WTC11 (cell line): ENCODE data around the gene DDO. TPM values are rescaled to one million over a fixed set of nuclear protein-coding genes. Genes with fewer than 3 reads are reported as not detected.

ENCODE experiments used
- ATAC-seq: fragments of 200-7000 bp; cut with Tn5 transposase; 2 replicates; pipeline ENCODE4 v1.10.0; 2021; ENCODE audit warnings: mild to moderate bottlenecking, moderate library complexity
- CTCF ChIA-PET: fragments of 300-600 bp; sonication (Branson Sonifier 250); formaldehyde crosslinking; loops from one replicate; lab custom pipeline; 2021; ENCODE audit warnings: antibody characterized with exemption; lab: Charles Lee
- POLR2A ChIA-PET: fragments of 350-600 bp; sonication (Branson Sonifier 250); formaldehyde crosslinking; loops from one replicate; lab custom pipeline; 2021; ENCODE audit warnings: antibody characterized with exemption; lab: Charles Lee
- DNase-seq: peaks from one replicate; pipeline ENCODE4 v3.0.0; 2021; ENCODE audit warnings: low spot score
- H3K27ac Mint-ChIP-seq: 2 replicates; pipeline ENCODE4 v1.8.0; 2021; ENCODE audit warnings: mixed read lengths
- H3K27me3 Mint-ChIP-seq: 2 replicates; pipeline ENCODE4 v1.8.0; 2021; ENCODE audit warnings: low read depth, mild to moderate bottlenecking, moderate library complexity, mixed read lengths
- H3K36me3 Mint-ChIP-seq: 2 replicates; pipeline ENCODE4 v1.8.0; 2021; ENCODE audit warnings: mixed read lengths
- H3K4me1 Mint-ChIP-seq: 2 replicates; pipeline ENCODE4 v1.8.0; 2022; ENCODE audit warnings: mixed read lengths
- H3K4me3 Mint-ChIP-seq: 2 replicates; pipeline ENCODE4 v1.8.0; 2021; ENCODE audit warnings: mild to moderate bottlenecking, moderate library complexity, mixed read lengths
- H3K9me3 Mint-ChIP-seq: 2 replicates; pipeline ENCODE4 v1.8.0; 2021; ENCODE audit warnings: mixed read lengths
- ELF4 ChIP-seq: sonication (generic); formaldehyde crosslinking; IDR thresholded peaks from 2 replicates; pipeline ENCODE4 v1.8.1; 2022; ENCODE audit warnings: low read depth, mild to moderate bottlenecking, moderate library complexity, missing genetic modification reagents
- FOXK1 ChIP-seq: sonication (generic); formaldehyde crosslinking; IDR thresholded peaks from 2 replicates; pipeline ENCODE4 v1.8.0; 2022; ENCODE audit warnings: mild to moderate bottlenecking, moderate library complexity, missing genetic modification reagents
- JUN ChIP-seq: sonication (generic); formaldehyde crosslinking; IDR thresholded peaks from 2 replicates; pipeline ENCODE4 v1.8.0; 2023; ENCODE audit warnings: mild to moderate bottlenecking, missing genetic modification reagents
- TCF7 ChIP-seq: sonication (generic); formaldehyde crosslinking; IDR thresholded peaks from 2 replicates; pipeline ENCODE4 v1.8.0; 2022; ENCODE audit warnings: mild to moderate bottlenecking, low read depth, missing genetic modification reagents, moderate library complexity
- TP53 ChIP-seq: sonication (generic); formaldehyde crosslinking; IDR thresholded peaks from 2 replicates; pipeline ENCODE4 v1.8.1; 2023; ENCODE audit warnings: mild to moderate bottlenecking, missing genetic modification reagents
- ZNF219 ChIP-seq: sonication (generic); formaldehyde crosslinking; IDR thresholded peaks from 2 replicates; pipeline ENCODE4 v1.8.0; 2023; ENCODE audit warnings: missing genetic modification reagents, mild to moderate bottlenecking, borderline replicate concordance
- ZNF423 ChIP-seq: fragments of 250-450 bp; sonication (Bioruptor Pico); IDR thresholded peaks from 2 replicates; pipeline ENCODE4 v2.1.2; 2022; ENCODE audit warnings: mild to moderate bottlenecking, moderate library complexity
- total RNA-seq: library from RNA; stranded (reverse); gene quantifications from 3 replicates; pipeline ENCODE4 v1.2.3, GENCODE V29; 2021
- TF ChIP-seq, protein P1 (sequence below): sonication (generic); formaldehyde crosslinking; IDR thresholded peaks from 2 replicates; pipeline ENCODE4 v1.8.0; 2022; ENCODE audit warnings: missing genetic modification reagents
- TF ChIP-seq, protein P2 (sequence below): sonication (generic); formaldehyde crosslinking; IDR thresholded peaks from 2 replicates; pipeline ENCODE4 v1.8.1; 2022; ENCODE audit warnings: mild to moderate bottlenecking, moderate library complexity, missing genetic modification reagents
- TF ChIP-seq, protein P3 (sequence below): sonication (generic); formaldehyde crosslinking; IDR thresholded peaks from 2 replicates; pipeline ENCODE4 v1.8.1; 2023; ENCODE audit warnings: mild to moderate bottlenecking, missing genetic modification reagents, borderline replicate concordance

DDO gene
- total RNA-seq, 1 experiment from 2014 or later = not detected

DNA sequence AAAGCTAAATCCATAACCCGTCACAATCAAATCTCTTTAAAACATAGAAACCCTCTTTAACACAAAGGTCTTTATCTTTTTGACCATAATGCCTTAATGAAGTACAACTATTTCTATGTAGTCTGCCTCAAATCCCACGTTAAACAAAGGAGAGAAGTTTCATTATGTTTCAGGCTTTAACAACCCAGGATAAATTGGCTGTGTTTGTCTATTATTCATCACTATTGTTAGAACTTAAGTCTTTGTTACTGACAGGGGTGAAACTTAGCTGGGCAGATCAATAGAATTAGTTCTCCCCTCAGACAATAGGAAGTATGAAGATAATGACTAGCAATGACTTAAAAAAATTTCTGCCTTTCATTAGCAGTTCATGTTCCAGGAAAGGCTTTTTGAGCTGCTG is 47.1 kb downstream of the DDO start:
- Mint-ChIP-seq H3K27ac (no peak overlapping the region), H3K27me3 (no peaks in the 10 kb centered on the region), H3K4me1 (peaks cover 25% of the 10 kb centered on the region), H3K36me3 (no peaks in the 10 kb centered on the region), H3K4me3 (no peak overlapping the region), H3K9me3 (no peaks in the 10 kb centered on the region; the same call in 1 of the 2 replicates)
- ATAC-seq (no peak), DNase-seq (no peak)
- TF ChIP-seq, protein P1, sequence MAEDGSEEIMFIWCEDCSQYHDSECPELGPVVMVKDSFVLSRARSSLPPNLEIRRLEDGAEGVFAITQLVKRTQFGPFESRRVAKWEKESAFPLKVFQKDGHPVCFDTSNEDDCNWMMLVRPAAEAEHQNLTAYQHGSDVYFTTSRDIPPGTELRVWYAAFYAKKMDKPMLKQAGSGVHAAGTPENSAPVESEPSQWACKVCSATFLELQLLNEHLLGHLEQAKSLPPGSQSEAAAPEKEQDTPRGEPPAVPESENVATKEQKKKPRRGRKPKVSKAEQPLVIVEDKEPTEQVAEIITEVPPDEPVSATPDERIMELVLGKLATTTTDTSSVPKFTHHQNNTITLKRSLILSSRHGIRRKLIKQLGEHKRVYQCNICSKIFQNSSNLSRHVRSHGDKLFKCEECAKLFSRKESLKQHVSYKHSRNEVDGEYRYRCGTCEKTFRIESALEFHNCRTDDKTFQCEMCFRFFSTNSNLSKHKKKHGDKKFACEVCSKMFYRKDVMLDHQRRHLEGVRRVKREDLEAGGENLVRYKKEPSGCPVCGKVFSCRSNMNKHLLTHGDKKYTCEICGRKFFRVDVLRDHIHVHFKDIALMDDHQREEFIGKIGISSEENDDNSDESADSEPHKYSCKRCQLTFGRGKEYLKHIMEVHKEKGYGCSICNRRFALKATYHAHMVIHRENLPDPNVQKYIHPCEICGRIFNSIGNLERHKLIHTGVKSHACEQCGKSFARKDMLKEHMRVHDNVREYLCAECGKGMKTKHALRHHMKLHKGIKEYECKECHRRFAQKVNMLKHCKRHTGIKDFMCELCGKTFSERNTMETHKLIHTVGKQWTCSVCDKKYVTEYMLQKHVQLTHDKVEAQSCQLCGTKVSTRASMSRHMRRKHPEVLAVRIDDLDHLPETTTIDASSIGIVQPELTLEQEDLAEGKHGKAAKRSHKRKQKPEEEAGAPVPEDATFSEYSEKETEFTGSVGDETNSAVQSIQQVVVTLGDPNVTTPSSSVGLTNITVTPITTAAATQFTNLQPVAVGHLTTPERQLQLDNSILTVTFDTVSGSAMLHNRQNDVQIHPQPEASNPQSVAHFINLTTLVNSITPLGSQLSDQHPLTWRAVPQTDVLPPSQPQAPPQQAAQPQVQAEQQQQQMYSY (CRISPR knock-in tag) = no peak
- TF ChIP-seq TP53 (CRISPR knock-in tag) = no peak
- no peak for TF ChIP-seq FOXK1
- ChIA-PET POLR2A (no interaction called here), CTCF (interaction anchor here (0.9 kb wide), 1 partner anchor 8 kb away, joined by 3 read pairs; no protein-coding TSS in a partner anchor)

DNA sequence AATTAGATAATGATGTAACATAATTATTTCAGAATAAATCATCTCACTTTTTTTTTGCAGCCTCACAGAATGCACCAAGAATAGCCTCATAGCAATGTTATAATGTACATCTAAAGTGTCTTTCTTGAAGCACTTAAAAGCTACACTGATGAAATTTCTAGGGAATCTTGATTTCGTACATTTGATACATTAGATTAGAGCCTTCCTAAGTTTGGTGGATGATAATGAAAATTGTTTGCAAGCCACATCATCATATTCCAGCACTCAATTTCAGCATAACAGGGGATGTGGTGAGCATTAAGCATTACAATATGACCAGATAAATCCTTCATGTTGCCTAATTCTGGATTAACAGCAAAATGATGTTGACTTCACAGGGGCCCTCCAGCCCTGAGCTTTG is 47.5 kb downstream of the DDO start:
- no peak for ATAC-seq
- Mint-ChIP-seq H3K4me1 (peaks cover 25% of the 10 kb centered on the region), H3K9me3 (no peaks in the 10 kb centered on the region; the same call in 1 of the 2 replicates), H3K27ac (no peak overlapping the region), H3K36me3 (no peaks in the 10 kb centered on the region), H3K27me3 (no peaks in the 10 kb centered on the region), H3K4me3 (no peak overlapping the region)
- ChIA-PET CTCF (no interaction called here), POLR2A (no interaction called here)
- TF ChIP-seq ELF4 (CRISPR knock-in tag) (no peak), ZNF219 (no peak), TCF7 (CRISPR knock-in tag) (no peak), ZNF423 (no peak), JUN (CRISPR knock-in tag) (no peak)
- TF ChIP-seq, protein P2, sequence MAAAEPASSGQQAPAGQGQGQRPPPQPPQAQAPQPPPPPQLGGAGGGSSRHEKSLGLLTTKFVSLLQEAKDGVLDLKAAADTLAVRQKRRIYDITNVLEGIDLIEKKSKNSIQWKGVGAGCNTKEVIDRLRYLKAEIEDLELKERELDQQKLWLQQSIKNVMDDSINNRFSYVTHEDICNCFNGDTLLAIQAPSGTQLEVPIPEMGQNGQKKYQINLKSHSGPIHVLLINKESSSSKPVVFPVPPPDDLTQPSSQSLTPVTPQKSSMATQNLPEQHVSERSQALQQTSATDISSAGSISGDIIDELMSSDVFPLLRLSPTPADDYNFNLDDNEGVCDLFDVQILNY (CRISPR knock-in tag) = no peak
- TF ChIP-seq, protein P3, sequence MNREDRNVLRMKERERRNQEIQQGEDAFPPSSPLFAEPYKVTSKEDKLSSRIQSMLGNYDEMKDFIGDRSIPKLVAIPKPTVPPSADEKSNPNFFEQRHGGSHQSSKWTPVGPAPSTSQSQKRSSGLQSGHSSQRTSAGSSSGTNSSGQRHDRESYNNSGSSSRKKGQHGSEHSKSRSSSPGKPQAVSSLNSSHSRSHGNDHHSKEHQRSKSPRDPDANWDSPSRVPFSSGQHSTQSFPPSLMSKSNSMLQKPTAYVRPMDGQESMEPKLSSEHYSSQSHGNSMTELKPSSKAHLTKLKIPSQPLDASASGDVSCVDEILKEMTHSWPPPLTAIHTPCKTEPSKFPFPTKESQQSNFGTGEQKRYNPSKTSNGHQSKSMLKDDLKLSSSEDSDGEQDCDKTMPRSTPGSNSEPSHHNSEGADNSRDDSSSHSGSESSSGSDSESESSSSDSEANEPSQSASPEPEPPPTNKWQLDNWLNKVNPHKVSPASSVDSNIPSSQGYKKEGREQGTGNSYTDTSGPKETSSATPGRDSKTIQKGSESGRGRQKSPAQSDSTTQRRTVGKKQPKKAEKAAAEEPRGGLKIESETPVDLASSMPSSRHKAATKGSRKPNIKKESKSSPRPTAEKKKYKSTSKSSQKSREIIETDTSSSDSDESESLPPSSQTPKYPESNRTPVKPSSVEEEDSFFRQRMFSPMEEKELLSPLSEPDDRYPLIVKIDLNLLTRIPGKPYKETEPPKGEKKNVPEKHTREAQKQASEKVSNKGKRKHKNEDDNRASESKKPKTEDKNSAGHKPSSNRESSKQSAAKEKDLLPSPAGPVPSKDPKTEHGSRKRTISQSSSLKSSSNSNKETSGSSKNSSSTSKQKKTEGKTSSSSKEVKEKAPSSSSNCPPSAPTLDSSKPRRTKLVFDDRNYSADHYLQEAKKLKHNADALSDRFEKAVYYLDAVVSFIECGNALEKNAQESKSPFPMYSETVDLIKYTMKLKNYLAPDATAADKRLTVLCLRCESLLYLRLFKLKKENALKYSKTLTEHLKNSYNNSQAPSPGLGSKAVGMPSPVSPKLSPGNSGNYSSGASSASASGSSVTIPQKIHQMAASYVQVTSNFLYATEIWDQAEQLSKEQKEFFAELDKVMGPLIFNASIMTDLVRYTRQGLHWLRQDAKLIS (CRISPR knock-in tag) = no peak
- TF ChIP-seq, protein P1 (CRISPR knock-in tag) = no peak
- no peak for DNase-seq
